ENCODE data around the gene CCDC171. TPM values are rescaled to one million over a fixed set of nuclear protein-coding genes. Genes with fewer than 3 reads are reported as not detected.
"Not testable (repeated sequence)": the region's sequence is repeated elsewhere in the genome, so short reads cannot be mapped to it uniquely, and the experiment has no call there.

CCDC171 gene
- polyA plus RNA-seq, 3 donors: 0.08 to 0.17 (median 0.10) TPM

- Mint-ChIP-seq H3K27me3 (ENCODE audit: low read depth in 3 of 3) (no peaks in the 10 kb centered on the region), H3K27ac (no peak overlapping the region), H3K36me3 (peaks cover 0 to 4% of the 10 kb centered on the region in 2 donors), H3K4me3 (no peak overlapping the region), H3K9me3 (peaks cover 0 to 6% (median 4%) of the 10 kb centered on the region in 7 donors), H3K4me1 (no peaks in the 10 kb centered on the region)
- Histone ChIP-seq H3K9me3 (replicated peaks in 1 of 2; ENCODE audit: control insufficient read depth in 1 of 2, insufficient read depth in 1 of 2, low read length in 2 of 2) (no peaks in the 10 kb centered on the region), H3K36me3 (replicated peaks in 1 of 2; ENCODE audit: control insufficient read depth in 1 of 2, insufficient read depth in 2 of 2, low read length in 2 of 2) (no peaks in the 10 kb centered on the region), H3K4me1 (ENCODE audit: control insufficient read depth in 1 of 2, insufficient read depth in 2 of 2, low read length in 2 of 2) (no peaks in the 10 kb centered on the region), H4K20me1 (ENCODE audit: insufficient read depth, low read length) (no peaks in the 10 kb centered on the region), H3K4me2 (replicated peaks; ENCODE audit: extremely low read depth, low read length, poor library complexity, severe bottlenecking) (no peak overlapping the region), H3K27ac (ENCODE audit: low read depth in 1 of 2, low read length in 2 of 2) (no peak overlapping the region), H3K9ac (ENCODE audit: insufficient read depth, low read length, poor library complexity, severe bottlenecking) (no peak overlapping the region), H2AFZ (ENCODE audit: insufficient read depth, low read depth, low read length, poor library complexity, severe bottlenecking) (no peak overlapping the region), H3K4me3 (replicated peaks in 1 of 3; ENCODE audit: low read depth in 2 of 3, low read length in 3 of 3) (no peak overlapping the region), H3K27me3 (ENCODE audit: control insufficient read depth in 2 of 2, insufficient read depth in 2 of 2, low read length in 2 of 2) (no peaks in the 10 kb centered on the region), H3K79me2 (ENCODE audit: insufficient read depth, low read length) (no peaks in the 10 kb centered on the region)
- intact Hi-C loops (cut with micrococcal nuclease): no loop called here
- no peak for TF ChIP-seq CTCF (IDR thresholded peaks at IDR 0.05)
- DNase-seq: no peak
- WGBS (ENCODE audit: insufficient coverage): no CpG with 5 or more reads among the region's 3 CpGs
Observed at GRCh38 chr9:15592317-15592716, 39.5 kb downstream of the CCDC171 start.

DNA sequence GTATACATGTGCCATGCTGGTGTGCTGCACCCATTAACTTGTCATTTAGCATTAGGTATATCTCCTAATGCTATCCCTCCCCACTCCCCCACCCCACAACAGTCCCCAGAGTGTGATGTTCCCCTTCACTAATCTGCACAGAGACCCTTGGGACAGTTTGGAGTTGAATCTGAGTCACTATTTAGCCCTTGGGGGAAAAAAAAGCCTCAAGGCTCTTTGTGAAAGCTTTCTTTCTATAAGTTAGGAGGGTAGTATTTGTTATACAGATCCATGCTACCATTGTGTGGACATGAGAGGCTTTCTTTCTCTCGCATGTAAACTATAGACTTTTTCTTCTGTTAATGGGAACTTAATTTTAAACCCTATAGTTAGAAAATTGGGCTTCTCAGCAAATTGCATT lies 40.1 kb downstream of the CCDC171 start:
- H3K36me3 ChIP-seq (replicated peaks in 1 of 2; ENCODE audit: control insufficient read depth in 1 of 2, insufficient read depth in 2 of 2, low read length in 2 of 2); H3K27me3 Mint-ChIP-seq (ENCODE audit: low read depth in 3 of 3); H3K4me3 ChIP-seq (replicated peaks in 1 of 3; ENCODE audit: low read depth in 2 of 3, low read length in 3 of 3); DNase-seq; H3K79me2 ChIP-seq (ENCODE audit: insufficient read depth, low read length); H3K9ac ChIP-seq (ENCODE audit: insufficient read depth, low read length, poor library complexity, severe bottlenecking); H3K27me3 ChIP-seq (ENCODE audit: control insufficient read depth in 2 of 2, insufficient read depth in 2 of 2, low read length in 2 of 2); H3K4me2 ChIP-seq (replicated peaks; ENCODE audit: extremely low read depth, low read length, poor library complexity, severe bottlenecking); intact Hi-C loops (cut with micrococcal nuclease); H3K27ac Mint-ChIP-seq; H2AFZ ChIP-seq (ENCODE audit: insufficient read depth, low read depth, low read length, poor library complexity, severe bottlenecking); H3K9me3 ChIP-seq (replicated peaks in 1 of 2; ENCODE audit: control insufficient read depth in 1 of 2, insufficient read depth in 1 of 2, low read length in 2 of 2); H3K4me1 ChIP-seq (ENCODE audit: control insufficient read depth in 1 of 2, insufficient read depth in 2 of 2, low read length in 2 of 2); H3K27ac ChIP-seq (ENCODE audit: low read depth in 1 of 2, low read length in 2 of 2); H3K4me3 Mint-ChIP-seq; H3K4me1 Mint-ChIP-seq; H3K36me3 Mint-ChIP-seq; H4K20me1 ChIP-seq (ENCODE audit: insufficient read depth, low read length): not testable (repeated sequence)
- H3K9me3 Mint-ChIP-seq: peaks cover 4 to 11% (median 8%) of the 10 kb centered on the region in 7 donors
- WGBS (ENCODE audit: insufficient coverage): no CpG with 5 or more reads among the region's 1 CpG

DNA sequence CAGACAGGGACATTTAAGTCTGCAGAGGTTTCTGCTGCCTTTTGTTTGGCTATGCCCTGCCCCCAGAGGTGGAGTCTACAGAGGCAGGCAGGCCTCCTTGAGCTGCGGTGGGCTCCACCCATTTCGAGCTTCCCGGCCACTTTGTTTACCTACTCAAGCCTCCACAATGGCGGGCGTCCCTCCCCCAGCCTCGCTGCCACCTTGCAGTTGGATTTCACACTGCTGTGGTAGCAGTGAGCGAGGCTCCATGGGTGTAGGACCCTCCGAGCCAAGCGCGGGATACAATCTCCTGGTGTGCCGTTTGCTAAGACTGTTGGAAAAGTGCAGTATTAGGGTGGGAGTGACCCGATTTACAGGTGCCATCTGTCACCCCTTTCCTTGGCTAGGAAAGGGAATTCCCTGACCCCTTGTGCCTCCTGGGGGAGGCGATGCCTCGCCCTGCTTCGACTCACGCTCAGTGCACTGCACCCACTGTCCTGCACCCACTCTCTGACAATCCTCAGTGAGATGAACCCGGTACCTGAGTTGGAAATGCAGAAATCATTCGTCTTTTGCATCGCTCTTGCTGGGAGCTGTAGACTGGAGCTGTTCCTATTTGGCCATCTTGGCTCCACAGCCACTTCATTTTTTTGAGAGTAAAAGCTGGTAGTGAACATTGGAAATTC lies 48.0 kb downstream of the CCDC171 start:
- not testable (repeated sequence) for DNase-seq; H3K4me3 Mint-ChIP-seq; H2AFZ ChIP-seq (ENCODE audit: insufficient read depth, low read depth, low read length, poor library complexity, severe bottlenecking); H3K79me2 ChIP-seq (ENCODE audit: insufficient read depth, low read length); H3K27ac Mint-ChIP-seq; H3K27me3 Mint-ChIP-seq (ENCODE audit: low read depth in 3 of 3); H3K4me1 ChIP-seq (ENCODE audit: control insufficient read depth in 1 of 2, insufficient read depth in 2 of 2, low read length in 2 of 2); H3K27me3 ChIP-seq (ENCODE audit: control insufficient read depth in 2 of 2, insufficient read depth in 2 of 2, low read length in 2 of 2); H3K9me3 ChIP-seq (replicated peaks in 1 of 2; ENCODE audit: control insufficient read depth in 1 of 2, insufficient read depth in 1 of 2, low read length in 2 of 2); H3K4me2 ChIP-seq (replicated peaks; ENCODE audit: extremely low read depth, low read length, poor library complexity, severe bottlenecking); H3K27ac ChIP-seq (ENCODE audit: low read depth in 1 of 2, low read length in 2 of 2); H4K20me1 ChIP-seq (ENCODE audit: insufficient read depth, low read length); H3K4me1 Mint-ChIP-seq; H3K9ac ChIP-seq (ENCODE audit: insufficient read depth, low read length, poor library complexity, severe bottlenecking); H3K36me3 ChIP-seq (replicated peaks in 1 of 2; ENCODE audit: control insufficient read depth in 1 of 2, insufficient read depth in 2 of 2, low read length in 2 of 2); H3K4me3 ChIP-seq (replicated peaks in 1 of 3; ENCODE audit: low read depth in 2 of 3, low read length in 3 of 3)
- WGBS (ENCODE audit: insufficient coverage): 99% methylated on average over 10 of the region's 19 CpGs
- Mint-ChIP-seq H3K36me3 (peaks cover 4 to 14% of the 10 kb centered on the region in 2 donors), H3K9me3 (peaks cover 4 to 22% (median 16%) of the 10 kb centered on the region in 7 donors)
- intact Hi-C loops (cut with micrococcal nuclease): loop anchor here (10.0 kb wide), 3 partner anchors 96 to 386 kb away; no protein-coding TSS in a partner anchor

Data from CD14-positive monocyte (primary cell).